A549 (cell line): ENCODE measurements around the gene TMEM223. TPM values are rescaled to one million over a fixed set of nuclear protein-coding genes. Genes with fewer than 3 reads are reported as not detected.
"Not testable (repeated sequence)": the region's sequence is repeated elsewhere in the genome, so short reads cannot be mapped to it uniquely, and the experiment has no call there.

Experiments used
- ATAC-seq, 2 experiments: fragments of 200-7000 bp in 1 of 2; fragments of >200 bp in 1 of 2; cut with Nextera tagmentation in 1 of 2; cut with Tn5 transposase in 1 of 2; 3 replicates each; pipeline versions ENCODE4 v1.8.0 to v1.9.1; 2018 to 2020; ENCODE audit warnings: mild to moderate bottlenecking in 1 of 2, moderate library complexity in 1 of 2
- CTCF ChIA-PET: fragments of 300-600 bp; sonication (Branson Sonifier 250); formaldehyde crosslinking; extraction: SDS; loops from one replicate; lab custom pipeline; 2021; ENCODE audit warnings: antibody characterized with exemption, inconsistent platforms; lab: Yijun Ruan, JAX
- POLR2A ChIA-PET: fragments of 350-600 bp; formaldehyde crosslinking; extraction: SDS; loops from one replicate; lab custom pipeline; 2021; ENCODE audit warnings: antibody characterized with exemption, inconsistent platforms; lab: Yijun Ruan, JAX
- DNase-seq, 2 experiments: peaks; one replicate each; pipeline versions ENCODE4 v3.0.0 to v3.0.0-alpha.2; 2011 to 2016; ENCODE audit warnings: low read depth in 1 of 2, low spot score in 1 of 2
- FAIRE-seq: peaks from 2 replicates; lab custom pipeline; 2011; peaks lifted over from hg19 to GRCh38; lab: Jason Lieb, UNC
- H3K27ac ChIP-seq, 2 experiments: fragments of >200 bp; sonication (Bioruptor Twin); formaldehyde crosslinking; 3 replicates each; pipeline ENCODE4 v1.5.1; 2016 to 2017
- H3K4me1 ChIP-seq: fragments of >200 bp; sonication (Bioruptor Twin); formaldehyde crosslinking; 3 replicates; pipeline ENCODE4 v1.6.1; 2016
- H3K4me2 ChIP-seq: fragments of >200 bp; sonication (Bioruptor Twin); formaldehyde crosslinking; 3 replicates; pipeline ENCODE4 v1.6.1; 2016
- H3K4me3 ChIP-seq: fragments of >200 bp; sonication (Bioruptor Twin); formaldehyde crosslinking; 3 replicates; pipeline ENCODE4 v1.5.1; 2016
- H3K9me3 ChIP-seq: fragments of >200 bp; sonication (Bioruptor Twin); formaldehyde crosslinking; 3 replicates; pipeline ENCODE4 v1.6.1; 2016
- ATOH8 ChIP-seq: fragments of 250-450 bp; sonication (Bioruptor Pico); IDR thresholded peaks from 2 replicates; pipeline ENCODE4 v1.5.0; 2020; ENCODE audit warnings: low read depth, mild to moderate bottlenecking, moderate library complexity
- BCL3 ChIP-seq: fragments of >200 bp; sonication (Bioruptor Twin); formaldehyde crosslinking; IDR thresholded peaks from 3 replicates; pipeline ENCODE4 v1.6.1; 2016
- CEBPB ChIP-seq, 2 experiments: fragments of >200 bp in 1 of 2; sonication (Bioruptor Twin) in 1 of 2; formaldehyde crosslinking in 1 of 2; IDR thresholded peaks; 2 replicates each; pipeline ENCODE4 v1.6.1; 2012 to 2016
- CHD2 ChIP-seq: fragments of 150-350 bp; IDR thresholded peaks from 2 replicates; pipeline ENCODE4 v1.6.1; 2014; ENCODE audit warnings: low read length; ENCODE audit not compliant: partially characterized antibody
- CTCF ChIP-seq: fragments of >200 bp; sonication (Bioruptor Twin); formaldehyde crosslinking; IDR thresholded peaks from 3 replicates; pipeline ENCODE4 v1.5.1; 2016
- EHMT2 ChIP-seq: fragments of 200-600 bp; sonication (generic); IDR thresholded peaks from 2 replicates; pipeline ENCODE4 v1.6.1; 2016; ENCODE audit warnings: antibody characterized with exemption, low read depth, mild to moderate bottlenecking, moderate library complexity
- FOSB ChIP-seq: fragments of 250-450 bp; sonication (Bioruptor Pico); IDR thresholded peaks from 2 replicates; pipeline ENCODE4 v1.5.0; 2020; ENCODE audit warnings: mild to moderate bottlenecking, moderate library complexity
- FOSL2 ChIP-seq, 2 experiments: fragments of 450-650 bp in 1 of 2; fragments of >200 bp in 1 of 2; sonication (Bioruptor Twin) in 1 of 2; formaldehyde crosslinking; IDR thresholded peaks; 2 replicates each; pipeline versions ENCODE4 v1.5.0 to v1.6.1; 2016 to 2020; ENCODE audit warnings: mild to moderate bottlenecking in 1 of 2, moderate library complexity in 1 of 2
- GATA3 ChIP-seq: IDR thresholded peaks from 2 replicates; pipeline ENCODE4 v1.6.1; 2012; ENCODE audit warnings: borderline replicate concordance
- HDAC2 ChIP-seq: fragments of 200-600 bp; sonication (generic); IDR thresholded peaks from 2 replicates; pipeline ENCODE4 v1.6.1; 2016
- HOXA7 ChIP-seq: fragments of 250-450 bp; sonication (Bioruptor Pico); IDR thresholded peaks from 2 replicates; pipeline ENCODE4 v1.5.0; 2020; ENCODE audit warnings: mild to moderate bottlenecking, moderate library complexity
- HOXB13 ChIP-seq: fragments of 250-450 bp; sonication (Bioruptor Pico); IDR thresholded peaks from 2 replicates; pipeline ENCODE4 v1.5.0; 2020; ENCODE audit warnings: low read depth, mild to moderate bottlenecking, moderate library complexity
- JUN ChIP-seq, 2 experiments: fragments of >200 bp; sonication (Bioruptor Twin); formaldehyde crosslinking; IDR thresholded peaks; 2 replicates in 1 of 2; 3 replicates in 1 of 2; pipeline ENCODE4 v1.6.1; 2016 to 2017
- KDM1A ChIP-seq: fragments of 200-600 bp; sonication (generic); IDR thresholded peaks from 2 replicates; pipeline ENCODE4 v1.6.1; 2016; ENCODE audit warnings: low read depth, mild to moderate bottlenecking
- KDM5A ChIP-seq: fragments of 200-600 bp; sonication (generic); IDR thresholded peaks from 2 replicates; pipeline ENCODE4 v1.6.1; 2016; ENCODE audit warnings: antibody characterized with exemption, mild to moderate bottlenecking
- MAX ChIP-seq: IDR thresholded peaks from 2 replicates; pipeline ENCODE4 v1.6.1; 2012
- MAZ ChIP-seq: fragments of 150-350 bp; IDR thresholded peaks from 2 replicates; pipeline ENCODE4 v1.6.1; 2014; ENCODE audit warnings: antibody characterized with exemption, low read depth, low read length, borderline replicate concordance
- MYC ChIP-seq: IDR thresholded peaks from 2 replicates; pipeline ENCODE4 v1.6.1; 2012; ENCODE audit warnings: mild to moderate bottlenecking, inconsistent platforms, low read length, improper control_type of control experiment, borderline replicate concordance
- NPAS2 ChIP-seq: fragments of 250-450 bp; sonication (Bioruptor Pico); IDR thresholded peaks from 2 replicates; pipeline ENCODE4 v1.8.0; 2022; ENCODE audit warnings: mild to moderate bottlenecking, moderate library complexity, borderline replicate concordance
- PHF8 ChIP-seq: fragments of 200-600 bp; sonication (generic); IDR thresholded peaks from 2 replicates; pipeline ENCODE4 v1.6.1; 2016; ENCODE audit warnings: low read depth, mild to moderate bottlenecking, antibody characterized with exemption, moderate library complexity, borderline replicate concordance
- POLR2A ChIP-seq: IDR thresholded peaks from 2 replicates; pipeline ENCODE4 v1.6.1; 2012; ENCODE audit warnings: mild to moderate bottlenecking, low read length
- RARB ChIP-seq: fragments of 250-450 bp; sonication (Bioruptor Pico); IDR thresholded peaks from 2 replicates; pipeline ENCODE4 v1.8.0; 2021; ENCODE audit warnings: mild to moderate bottlenecking, moderate library complexity
- RFX5 ChIP-seq: fragments of 450-650 bp; IDR thresholded peaks from 2 replicates; pipeline ENCODE4 v1.7.1; 2014; ENCODE audit warnings: antibody characterized with exemption, mild to moderate bottlenecking, moderate library complexity
- SMC3 ChIP-seq: fragments of >200 bp; sonication (Bioruptor Twin); formaldehyde crosslinking; IDR thresholded peaks from 3 replicates; pipeline ENCODE4 v1.6.1; 2018; ENCODE audit warnings: inconsistent platforms
- TFCP2L1 ChIP-seq: fragments of 250-450 bp; sonication (Bioruptor Pico); IDR thresholded peaks from 2 replicates; pipeline ENCODE4 v1.5.0; 2021; ENCODE audit warnings: mild to moderate bottlenecking
- TP53 ChIP-seq: fragments of 250-450 bp; sonication (Bioruptor Pico); IDR thresholded peaks from 2 replicates; pipeline ENCODE4 v1.5.0; 2021; ENCODE audit warnings: mild to moderate bottlenecking, moderate library complexity
- USF2 ChIP-seq: fragments of 450-650 bp; IDR thresholded peaks from 2 replicates; pipeline ENCODE4 v1.6.1; 2014; ENCODE audit warnings: antibody characterized with exemption
- ZSCAN20 ChIP-seq: fragments of 250-450 bp; sonication (Bioruptor Pico); IDR thresholded peaks from 2 replicates; pipeline ENCODE4 v1.8.0; 2022; ENCODE audit warnings: mild to moderate bottlenecking, moderate library complexity
- WGBS: methylation state at CpG from one replicate; pipeline ENCODE4 v1.1.6; 2017; ENCODE audit errors: missing lambda C conversion rate; 5-methylcytosine and 5-hydroxymethylcytosine counted together
- polyA plus RNA-seq, 4 experiments: library from polyadenylated mRNA; depleted of rRNA in 3 of 4; stranded (reverse); fragments of >200 nt; fragmentation: RNase III in 1 of 4; extraction: RNeasy Plus Mini Kit Qiagen cat#74134 plus additional on column Dnase treatment in 1 of 4; gene quantifications; 2 replicates in 3 of 4; 3 replicates in 1 of 4; pipeline ENCODE4 v1.2.3, GENCODE V29; 2011 to 2017

The TMEM223 gene
- polyA plus RNA-seq, 2 of the 4 experiments (the other 2 are of a cell fraction), result 23.5 to 26.5 TPM

GRCh38 chr11:62840721-62841360, 49.0 kb upstream of the TMEM223 start:
- peak; percentile 46 to 79 for DNase-seq
- H3K9me3 ChIP-seq, result not testable (repeated sequence)
- WGBS, result 1% methylated on average over 40 of the region's 41 CpGs
- H3K4me3 ChIP-seq, result peak overlapping the region; percentile 89
- TF ChIP-seq POLR2A (peak; percentile 69), SMC3 (peak; percentile 5; the same call in 1 of the 3 replicates), CEBPB (IDR thresholded peaks at IDR 0.05) (0 out of 4 replicates have a peak, but pooled peaks of 1 of the 2 experiments have one; percentile 41), PHF8 (peak; percentile 28; the same call in 1 of the 2 replicates)
- TF ChIP-seq, all 56 proteins: peak for 4; not testable (repeated sequence) for 52
- peak; percentile 17 to 46; a peak in 5 of 6 replicates for ATAC-seq
- Histone ChIP-seq H3K27ac (peak overlapping the region; percentile 94 to 99), H3K4me1 (peaks cover 16% of the 10 kb centered on the region), H3K4me2 (peak overlapping the region; percentile 70)
- POLR2A ChIA-PET, result interaction anchor here (0.6 to 3.4 kb wide), 42 partner anchors 9 to 1098 kb away, joined by 3 to 159 read pairs (median 5); partner anchors contain the start of genes B3GAT3, C11orf98, CSKMT and EEF1G
- not testable (repeated sequence) for FAIRE-seq
- CTCF ChIA-PET, result interaction anchor here (1.1 to 1.3 kb wide), 4 partner anchors 31 to 248 kb away, joined by 3 to 4 read pairs (median 4); no protein-coding TSS in a partner anchor

GRCh38 chr11:62839050-62839945, 47.5 kb upstream of the TMEM223 start, which contains the start of gene WDR74:
Gene WDR74 (minus strand): TSS chr11:62839590. CDS start chr11:62839570, 20 bp downstream.
- FAIRE-seq, result no peak
- H3K4me1 ChIP-seq, result peaks cover 16% of the 10 kb centered on the region
- H3K4me2 ChIP-seq, result peak within 1 kb of the TSS; percentile 70
- peak; percentile 66 to 67 for ATAC-seq
- peak within 1 kb of the TSS; percentile 89 for H3K4me3 ChIP-seq
- WGBS, result under 1% methylated on average over 32 of the region's 62 CpGs
- peak within 1 kb of the TSS; percentile 94 to 99 for H3K27ac ChIP-seq
- no peaks in the 10 kb centered on the region for H3K9me3 ChIP-seq
- peak; percentile 84 to 94 for DNase-seq
- POLR2A ChIA-PET, result interaction anchor here (0.6 to 3.4 kb wide), 13 partner anchors 7 to 1432 kb away, joined by 3 to 159 read pairs (median 20); partner anchors contain the start of genes HNRNPUL2, SLC3A2, STX5 and TEX54
- CTCF ChIA-PET, result interaction anchor here (0.9 kb wide), 1 partner anchor 53 kb away, joined by 7 read pairs; no protein-coding TSS in a partner anchor
- TF ChIP-seq HOXA7 (CRISPR knock-in tag), result 0 out of 2 replicates have a peak, but pooled peaks have one; percentile 9
- no peak for TF ChIP-seq RARB (CRISPR knock-in tag)
- no peak for TF ChIP-seq USF2
- peak; percentile 99 for TF ChIP-seq MAX
- no peak for TF ChIP-seq KDM1A
- peak; percentile 92 for TF ChIP-seq HDAC2
- TF ChIP-seq HOXB13 (CRISPR knock-in tag), result no peak
- TF ChIP-seq RFX5, result no peak
- peak; percentile 98 for TF ChIP-seq KDM5A
- TF ChIP-seq CTCF, result no peak
- 0 out of 2 replicates have a peak, but pooled peaks have one; percentile 16 for TF ChIP-seq FOSB (CRISPR knock-in tag)
- peak in 1 of 2 experiments; percentile 45; a peak in 2 of 4 replicates for TF ChIP-seq CEBPB (IDR thresholded peaks at IDR 0.05)
- peak; percentile 74; the same call in 1 of the 2 replicates for TF ChIP-seq TFCP2L1
- TF ChIP-seq MAZ, result no peak
- peak; percentile 98 for TF ChIP-seq MYC
- TF ChIP-seq CHD2, result no peak
- TF ChIP-seq ZSCAN20 (CRISPR knock-in tag), result no peak
- TF ChIP-seq BCL3, result peak; percentile 67; the same call in 2 of the 3 replicates
- peak; percentile 97 for TF ChIP-seq POLR2A
- no peak for TF ChIP-seq EHMT2
- no peak; the same call in none of the 2 replicates for TF ChIP-seq TP53 (CRISPR knock-in tag)
- peak; percentile 69; the same call in 1 of the 2 replicates for TF ChIP-seq PHF8
- 0 out of 2 replicates have a peak, but pooled peaks have one; percentile 18 for TF ChIP-seq ATOH8 (CRISPR knock-in tag)
- no peak for TF ChIP-seq NPAS2 (CRISPR knock-in tag)
- TF ChIP-seq FOSL2 (IDR thresholded peaks at IDR 0.05), result no peak
- peak; percentile 52 for TF ChIP-seq FOSL2 (CRISPR knock-in tag; IDR thresholded peaks at IDR 0.05)
- 0 out of 2 replicates have a peak, but pooled peaks have one; percentile 12 for TF ChIP-seq GATA3
- TF ChIP-seq JUN (IDR thresholded peaks at IDR 0.05), result peak; percentile 59 to 87; a peak in 4 of 5 replicates
